ENCODE data around the gene RPS6KA3. TPM values are rescaled to one million over a fixed set of nuclear protein-coding genes. Genes with fewer than 3 reads are reported as not detected.

Gene RPS6KA3
- total RNA-seq, 1 experiment from 2014 or later = 63.4 TPM

DNA sequence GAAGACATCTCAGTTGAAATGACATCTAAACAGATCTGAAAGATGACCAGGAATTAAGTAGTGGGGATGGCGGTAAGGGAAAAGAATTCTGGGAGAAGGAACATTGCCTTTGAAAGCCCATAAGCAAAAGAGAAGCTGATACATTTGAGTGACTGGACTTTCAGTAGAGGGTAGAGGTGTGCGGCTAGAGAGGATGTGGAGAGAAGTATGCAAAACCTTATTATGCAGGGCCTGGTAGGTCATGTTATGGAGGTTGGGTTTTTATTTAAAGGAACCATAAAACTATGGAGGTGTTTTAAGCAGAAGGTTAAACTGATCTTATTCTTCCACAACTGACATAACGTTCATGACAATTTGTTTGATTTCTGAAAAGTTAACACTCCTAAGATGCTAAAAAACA is 36.3 kb downstream of the RPS6KA3 start:
- TF ChIP-seq, protein P1, sequence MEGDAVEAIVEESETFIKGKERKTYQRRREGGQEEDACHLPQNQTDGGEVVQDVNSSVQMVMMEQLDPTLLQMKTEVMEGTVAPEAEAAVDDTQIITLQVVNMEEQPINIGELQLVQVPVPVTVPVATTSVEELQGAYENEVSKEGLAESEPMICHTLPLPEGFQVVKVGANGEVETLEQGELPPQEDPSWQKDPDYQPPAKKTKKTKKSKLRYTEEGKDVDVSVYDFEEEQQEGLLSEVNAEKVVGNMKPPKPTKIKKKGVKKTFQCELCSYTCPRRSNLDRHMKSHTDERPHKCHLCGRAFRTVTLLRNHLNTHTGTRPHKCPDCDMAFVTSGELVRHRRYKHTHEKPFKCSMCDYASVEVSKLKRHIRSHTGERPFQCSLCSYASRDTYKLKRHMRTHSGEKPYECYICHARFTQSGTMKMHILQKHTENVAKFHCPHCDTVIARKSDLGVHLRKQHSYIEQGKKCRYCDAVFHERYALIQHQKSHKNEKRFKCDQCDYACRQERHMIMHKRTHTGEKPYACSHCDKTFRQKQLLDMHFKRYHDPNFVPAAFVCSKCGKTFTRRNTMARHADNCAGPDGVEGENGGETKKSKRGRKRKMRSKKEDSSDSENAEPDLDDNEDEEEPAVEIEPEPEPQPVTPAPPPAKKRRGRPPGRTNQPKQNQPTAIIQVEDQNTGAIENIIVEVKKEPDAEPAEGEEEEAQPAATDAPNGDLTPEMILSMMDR (IDR thresholded peaks at IDR 0.05; ENCODE audit: unreplicated experiment) = no peak
- Mint-ChIP-seq H3K9me3 (ENCODE audit: low read depth, unreplicated experiment) (peaks cover 3% of the 10 kb centered on the region), H3K27ac (ENCODE audit: unreplicated experiment) (no peak overlapping the region), H3K4me1 (ENCODE audit: low read depth, unreplicated experiment) (peaks cover 8% of the 10 kb centered on the region), H3K27me3 (ENCODE audit: unreplicated experiment) (no peaks in the 10 kb centered on the region), H3K4me3 (ENCODE audit: low read depth, unreplicated experiment) (no peak overlapping the region), H3K36me3 (ENCODE audit: insufficient read depth, unreplicated experiment) (peaks cover 12% of the 10 kb centered on the region)
- intact Hi-C loops (cut with micrococcal nuclease; ENCODE audit: unreplicated experiment) = no loop called here
- no peak for DNase-seq
- BruUV-seq (replicated peaks) = no TSS peak
- CTCF ChIA-PET = interaction anchor here (0.6 kb wide), 1 partner anchor 699 kb away, joined by 3 read pairs; no protein-coding TSS in a partner anchor

DNA sequence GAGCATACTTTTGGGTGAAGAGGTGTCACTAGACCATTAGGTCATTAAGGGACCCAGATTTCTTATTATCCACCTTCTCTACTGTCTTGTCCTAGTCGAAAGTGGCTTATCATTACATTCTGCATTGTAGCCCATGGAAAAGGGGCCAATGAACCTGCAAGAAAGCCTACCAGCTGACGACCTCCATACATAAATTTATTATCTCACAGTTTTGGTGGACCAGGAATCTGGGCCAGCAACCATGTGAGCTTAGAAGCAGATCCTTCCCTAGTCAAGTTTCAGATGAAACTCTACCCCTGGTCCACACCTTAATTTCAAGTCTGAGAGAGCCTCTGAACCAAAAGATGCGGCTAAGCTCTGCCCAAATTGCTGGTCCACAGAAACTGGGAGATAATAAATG is 37.6 kb downstream of the RPS6KA3 start:
- no peak for DNase-seq
- Mint-ChIP-seq H3K27ac (ENCODE audit: unreplicated experiment) (no peak overlapping the region), H3K36me3 (ENCODE audit: insufficient read depth, unreplicated experiment) (peaks cover 12% of the 10 kb centered on the region), H3K9me3 (ENCODE audit: low read depth, unreplicated experiment) (no peaks in the 10 kb centered on the region), H3K4me1 (ENCODE audit: low read depth, unreplicated experiment) (peaks cover 8% of the 10 kb centered on the region), H3K4me3 (ENCODE audit: low read depth, unreplicated experiment) (no peak overlapping the region), H3K27me3 (ENCODE audit: unreplicated experiment) (no peaks in the 10 kb centered on the region)
- CTCF ChIA-PET = no interaction called here
- no TSS peak for BruUV-seq (replicated peaks)
- TF ChIP-seq, protein P1 (IDR thresholded peaks at IDR 0.05; ENCODE audit: unreplicated experiment) = no peak
- intact Hi-C loops (cut with micrococcal nuclease; ENCODE audit: unreplicated experiment) = no loop called here

DNA sequence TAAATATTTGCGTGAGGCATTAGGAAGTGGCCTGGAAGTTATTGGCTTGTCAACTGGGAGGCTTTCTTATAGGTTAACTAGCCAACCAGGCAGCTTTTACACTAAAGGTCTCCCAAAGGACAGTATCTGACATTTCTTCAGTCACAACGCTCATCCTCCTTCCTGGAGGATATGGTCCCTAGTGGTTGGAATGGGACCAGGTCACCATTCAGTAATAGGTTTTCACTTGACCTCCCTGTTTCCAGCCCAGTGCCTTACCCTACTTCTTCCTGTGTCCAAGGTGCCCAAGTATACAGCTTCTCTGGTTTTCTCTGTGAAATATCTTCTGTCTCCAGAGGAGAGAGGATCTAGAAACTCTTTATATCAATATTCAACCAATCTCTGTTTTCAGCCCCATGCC is 38.5 kb downstream of the RPS6KA3 start:
- BruUV-seq (replicated peaks) = no TSS peak
- intact Hi-C loops (cut with micrococcal nuclease; ENCODE audit: unreplicated experiment) = no loop called here
- Mint-ChIP-seq H3K4me1 (ENCODE audit: low read depth, unreplicated experiment) (peaks cover 16% of the 10 kb centered on the region), H3K9me3 (ENCODE audit: low read depth, unreplicated experiment) (no peaks in the 10 kb centered on the region), H3K27ac (ENCODE audit: unreplicated experiment) (no peak overlapping the region), H3K36me3 (ENCODE audit: insufficient read depth, unreplicated experiment) (peaks cover 12% of the 10 kb centered on the region), H3K27me3 (ENCODE audit: unreplicated experiment) (no peaks in the 10 kb centered on the region), H3K4me3 (ENCODE audit: low read depth, unreplicated experiment) (no peak overlapping the region)
- CTCF ChIA-PET = no interaction called here
- no peak for DNase-seq
- TF ChIP-seq, protein P1 (IDR thresholded peaks at IDR 0.05; ENCODE audit: unreplicated experiment) = no peak

DNA sequence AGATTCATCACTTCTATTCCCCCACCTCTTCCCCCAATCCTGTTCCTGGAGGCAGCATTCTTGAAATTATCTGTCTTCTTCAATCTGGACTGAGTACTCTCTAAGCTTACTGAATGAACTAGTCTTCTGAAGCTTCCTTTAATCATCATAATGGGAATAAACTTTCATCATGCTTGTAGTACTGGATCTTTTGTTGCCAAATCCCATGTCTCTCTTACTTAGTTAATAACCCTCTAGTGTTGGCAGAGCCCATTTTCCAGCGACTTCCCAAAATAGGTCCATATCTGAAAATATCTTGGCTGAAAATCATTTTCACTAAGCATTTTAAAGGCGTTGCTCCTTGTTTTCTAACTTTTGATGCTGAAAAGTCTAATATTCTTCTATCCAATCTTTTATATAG is 39.6 kb downstream of the RPS6KA3 start:
- intact Hi-C loops (cut with micrococcal nuclease; ENCODE audit: unreplicated experiment) = no loop called here
- H3K4me1 Mint-ChIP-seq (ENCODE audit: low read depth, unreplicated experiment) = peaks cover 23% of the 10 kb centered on the region
- H3K36me3 Mint-ChIP-seq (ENCODE audit: insufficient read depth, unreplicated experiment) = peaks cover 12% of the 10 kb centered on the region
- BruUV-seq (replicated peaks) = no TSS peak
- H3K4me3 Mint-ChIP-seq (ENCODE audit: low read depth, unreplicated experiment) = no peak overlapping the region
- CTCF ChIA-PET = no interaction called here
- TF ChIP-seq, protein P1 (IDR thresholded peaks at IDR 0.05; ENCODE audit: unreplicated experiment) = no peak
- no peak overlapping the region for H3K27ac Mint-ChIP-seq (ENCODE audit: unreplicated experiment)
- H3K27me3 Mint-ChIP-seq (ENCODE audit: unreplicated experiment) = no peaks in the 10 kb centered on the region
- H3K9me3 Mint-ChIP-seq (ENCODE audit: low read depth, unreplicated experiment) = no peaks in the 10 kb centered on the region
- no peak for DNase-seq

All from Calu3 (cell line).